Midbrain (tissue), 1 donor: ENCODE data around the gene TRMT61A.
"Not testable (repeated sequence)": the region's sequence is repeated elsewhere in the genome, so short reads cannot be mapped to it uniquely, and the experiment has no call there.

Source experiments
- DNase-seq: peaks from one replicate; lab custom pipeline; 2025; lab: John Stamatoyannopoulos, UW

Gene TRMT61A

DNA sequence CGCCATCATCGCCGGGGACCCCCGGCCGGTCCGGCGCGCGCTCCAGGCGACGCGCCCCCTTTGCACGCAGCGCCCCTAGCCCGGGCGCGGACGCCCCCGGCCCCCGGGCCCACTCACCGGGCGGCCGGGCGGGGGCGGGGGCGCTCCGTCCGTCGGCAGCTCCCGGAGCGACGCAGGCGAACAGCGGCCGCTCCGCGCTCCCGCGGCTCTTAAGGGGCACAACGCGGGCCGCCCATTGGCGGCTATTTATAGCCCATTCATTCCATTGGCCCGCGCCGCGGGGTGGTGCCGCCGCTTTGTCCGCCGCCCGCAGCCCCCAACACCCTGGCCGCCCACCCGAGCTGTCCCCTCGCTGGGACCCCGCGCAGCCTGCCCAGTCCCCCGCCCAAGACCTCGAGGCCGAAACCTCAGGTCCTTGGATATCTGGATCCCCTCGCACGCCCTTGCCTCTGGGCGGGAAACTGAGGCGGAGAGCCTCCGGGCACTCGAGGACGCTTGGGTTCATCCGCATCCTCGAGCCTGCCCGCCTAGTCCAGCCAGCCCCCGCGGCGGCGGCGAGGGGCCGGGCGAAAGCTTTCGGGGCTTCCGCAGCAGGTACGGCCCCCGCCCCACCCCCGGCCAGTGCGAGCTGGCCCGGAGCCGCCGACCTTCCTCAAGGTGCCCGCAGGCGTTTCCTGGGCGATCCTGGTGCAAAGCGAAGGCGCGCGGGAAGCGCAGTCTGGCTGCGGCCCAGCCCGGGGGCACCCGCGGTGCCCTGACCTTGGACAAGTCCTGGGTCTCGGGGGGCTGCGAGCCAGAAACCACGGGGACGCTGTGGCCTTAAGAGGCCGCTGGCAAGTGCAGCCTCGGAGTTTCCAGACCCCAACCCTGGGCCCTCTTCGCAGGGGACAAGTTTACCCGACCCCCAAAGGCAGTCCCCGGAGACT lies 6.1 kb upstream of the TRMT61A start, which contains the start of gene CKB:
Gene CKB, minus strand, starts transcription at position 182 of the 926 bp plus-strand sequence. CDS start 337 bp downstream, outside the sequence.
- DNase-seq: peak; percentile 89

DNA sequence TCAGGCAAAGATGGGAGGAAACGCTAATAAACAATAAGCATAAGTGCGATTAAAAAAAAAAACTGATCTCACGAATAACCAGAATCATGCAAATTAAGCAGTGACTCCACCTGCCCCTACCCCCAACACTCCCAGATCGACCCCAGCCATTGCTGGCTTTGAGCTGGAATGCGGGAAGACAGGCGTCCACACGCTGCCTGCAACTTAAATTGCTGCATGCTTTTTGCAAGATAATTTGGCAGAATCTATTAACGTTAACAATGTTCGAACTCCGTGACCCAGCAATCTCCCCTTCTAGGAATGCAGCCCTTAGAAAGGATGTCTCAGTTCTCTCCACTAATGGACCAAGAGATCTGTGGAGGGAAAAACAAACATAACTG lies 5.4 kb upstream of the TRMT61A start:
- no peak for DNase-seq

DNA sequence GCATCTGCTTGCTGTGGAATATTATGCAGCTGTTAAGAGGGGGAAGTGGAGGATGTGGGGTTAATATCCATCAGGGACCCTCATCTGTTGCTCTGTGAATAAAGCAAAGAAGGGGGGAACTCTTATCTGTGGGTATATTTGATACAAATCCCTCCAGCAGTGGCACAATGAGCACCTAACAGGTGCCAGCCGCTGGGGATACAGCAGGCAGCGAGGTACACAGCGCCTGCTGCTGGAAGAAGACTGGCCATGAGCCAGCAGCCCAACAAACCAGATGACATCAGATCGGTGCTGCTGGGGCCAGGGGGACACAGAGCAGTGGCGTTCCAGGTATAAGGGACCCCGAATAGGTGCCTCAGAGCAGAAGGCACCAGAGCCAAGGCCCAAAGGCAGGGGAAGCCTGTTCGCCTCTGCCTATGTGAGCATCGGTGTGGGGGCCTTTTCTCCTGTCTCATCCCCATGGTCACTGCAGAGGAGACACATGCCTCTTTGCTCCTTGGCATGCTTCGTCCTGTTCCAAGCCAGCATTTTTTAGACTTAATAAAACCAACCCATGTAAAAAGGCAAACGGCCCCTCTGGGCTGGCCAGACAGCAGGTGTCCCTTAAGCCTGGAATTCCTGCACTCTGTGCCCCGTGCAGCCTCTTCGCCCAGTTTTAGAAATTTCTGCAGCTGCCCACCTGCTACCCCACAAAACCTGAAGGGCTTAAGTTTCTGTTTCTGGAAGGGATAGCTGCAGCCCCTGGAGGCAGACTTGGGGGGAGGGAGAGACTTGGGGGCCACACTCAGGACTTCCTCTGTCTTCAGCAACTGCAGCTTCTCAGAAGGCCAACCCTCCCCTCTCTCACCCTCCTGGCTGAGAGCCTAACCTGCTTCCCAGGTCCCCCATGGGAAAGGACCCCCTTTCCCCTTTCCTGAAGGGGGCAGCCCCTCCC lies 4.7 kb upstream of the TRMT61A start:
- no peak for DNase-seq

GRCh38 chr14:103525430-103526246 lies 3.4 kb upstream of the TRMT61A start:
- DNase-seq: not testable (repeated sequence)

- DNase-seq: no peak
Observed at GRCh38 chr14:103526247-103526913, 2.6 kb upstream of the TRMT61A start.

- DNase-seq: no peak
Observed at GRCh38 chr14:103526914-103527248, 2.1 kb upstream of the TRMT61A start.

DNA sequence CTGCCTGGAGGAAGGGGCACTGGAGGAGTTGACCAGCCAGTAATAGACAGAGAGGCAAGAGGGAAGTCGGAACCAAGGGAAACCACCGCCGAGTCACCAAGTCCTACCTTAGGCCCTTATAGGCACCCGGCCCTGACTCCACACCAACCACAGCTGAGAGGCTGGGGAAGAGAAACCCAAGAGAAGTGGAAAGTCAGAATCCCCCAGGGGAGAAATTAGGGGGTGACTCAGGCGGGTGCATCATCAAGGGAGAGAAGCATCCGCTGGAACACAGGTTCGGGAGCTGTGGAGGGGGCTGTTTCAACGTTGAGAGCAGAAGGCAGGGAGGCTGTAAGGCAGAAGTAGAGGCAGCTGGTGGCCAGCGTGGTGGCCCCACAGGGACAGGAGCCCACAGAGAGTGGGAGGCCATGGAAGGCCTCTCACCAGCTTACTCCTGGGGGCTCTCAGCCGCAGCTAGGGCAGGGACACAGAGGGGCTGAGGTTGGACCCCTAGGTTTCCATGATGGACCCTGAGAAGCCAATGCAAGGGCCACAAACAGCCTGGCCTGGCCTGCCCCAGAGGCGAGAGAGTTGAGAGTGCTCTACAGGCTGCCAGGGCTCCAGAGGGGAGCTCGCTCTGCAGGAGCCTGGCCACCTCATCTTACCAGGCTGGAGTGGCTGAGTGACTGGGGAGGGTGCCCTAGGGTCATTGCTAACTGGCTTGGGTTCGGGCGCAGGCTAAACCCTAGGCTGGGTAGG lies 1.4 kb upstream of the TRMT61A start:
- no peak for DNase-seq

DNA sequence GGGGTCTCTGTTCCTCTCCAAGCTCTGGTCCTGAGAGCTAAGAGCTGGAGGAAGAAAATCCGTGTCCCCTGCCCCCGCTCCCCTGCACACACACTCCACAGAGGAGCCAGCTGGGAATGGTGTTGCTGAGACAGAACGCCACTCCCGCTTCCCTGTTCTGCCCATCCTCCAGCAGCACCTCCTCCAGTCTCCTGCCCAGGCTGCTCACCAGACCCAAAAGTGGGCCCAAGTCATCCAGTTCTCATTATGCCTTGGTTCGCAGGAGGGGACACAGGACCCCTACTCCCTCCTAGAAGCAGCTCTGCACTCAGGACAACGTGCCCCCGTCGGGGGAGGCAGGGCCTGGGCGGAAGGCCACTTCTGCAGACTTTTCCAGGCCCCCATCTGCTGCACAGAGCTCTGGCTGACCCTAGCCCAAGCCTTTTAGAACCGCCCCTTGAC lies 830 bp upstream of the TRMT61A start:
- no peak for DNase-seq

DNA sequence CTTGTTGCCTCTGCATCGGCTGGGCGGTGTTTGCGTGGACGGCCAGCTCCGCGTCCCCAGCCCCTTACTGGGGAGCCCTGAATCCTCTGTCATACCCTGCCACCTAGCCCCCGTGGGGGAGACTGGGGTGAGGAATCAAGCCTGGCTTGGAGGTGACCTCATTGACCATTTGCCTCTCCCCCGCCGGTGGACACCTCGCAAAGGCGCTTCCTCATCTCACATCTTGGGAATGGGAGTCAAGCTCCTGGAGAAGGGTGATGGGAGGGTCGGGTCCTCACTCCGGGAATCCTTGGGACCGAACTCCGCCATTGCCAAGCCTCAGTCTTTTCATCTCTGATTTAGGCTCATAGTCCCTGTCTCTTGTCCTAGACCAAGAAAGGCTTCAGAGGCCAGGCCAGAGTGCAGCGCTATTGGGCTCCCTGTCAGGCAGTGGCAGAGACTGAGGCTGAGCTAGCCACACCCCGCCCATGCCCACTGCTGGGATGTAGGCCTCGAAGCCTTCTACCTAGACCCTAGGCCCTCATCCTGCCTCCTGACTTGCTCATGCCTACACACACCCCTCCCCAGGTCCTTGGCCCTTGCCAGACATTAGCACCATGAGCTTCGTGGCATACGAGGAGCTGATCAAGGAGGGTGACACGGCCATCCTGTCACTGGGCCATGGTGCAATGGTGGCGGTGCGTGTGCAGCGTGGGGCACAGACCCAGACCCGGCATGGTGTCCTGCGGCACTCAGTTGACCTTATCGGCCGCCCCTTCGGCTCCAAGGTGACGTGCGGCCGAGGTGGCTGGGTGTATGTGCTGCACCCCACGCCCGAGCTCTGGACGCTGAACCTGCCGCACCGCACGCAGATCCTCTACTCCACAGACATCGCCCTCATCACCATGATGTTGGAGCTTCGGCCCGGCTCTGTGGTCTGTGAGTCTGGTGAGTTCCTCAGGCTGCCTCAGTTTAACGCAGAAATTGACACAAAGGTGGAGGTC lies 678 bp downstream of the TRMT61A start:
- DNase-seq: no peak

DNA sequence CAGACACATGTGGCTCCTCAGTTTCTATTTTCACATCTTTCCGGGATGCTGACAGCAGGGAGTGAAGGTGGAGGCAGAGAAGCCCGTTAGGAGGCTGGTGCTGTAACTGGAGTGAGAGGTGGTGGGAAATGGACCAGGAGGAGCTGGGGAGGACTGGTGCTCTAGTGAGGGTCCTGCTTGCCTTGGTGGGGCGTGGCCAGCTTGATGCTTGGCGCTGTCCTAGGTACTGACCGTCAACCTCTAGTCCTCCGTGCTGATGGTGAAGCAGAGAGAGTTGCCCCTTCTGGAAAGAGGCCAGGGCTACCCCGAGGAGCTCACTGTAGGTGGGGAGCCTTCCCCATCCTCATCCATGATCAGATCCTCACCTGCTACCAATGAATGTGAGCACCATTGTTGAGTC lies 1.4 kb downstream of the TRMT61A start:
- DNase-seq: no peak

GRCh38 chr14:103530831-103531230 lies 1.8 kb downstream of the TRMT61A start:
- DNase-seq: no peak

DNA sequence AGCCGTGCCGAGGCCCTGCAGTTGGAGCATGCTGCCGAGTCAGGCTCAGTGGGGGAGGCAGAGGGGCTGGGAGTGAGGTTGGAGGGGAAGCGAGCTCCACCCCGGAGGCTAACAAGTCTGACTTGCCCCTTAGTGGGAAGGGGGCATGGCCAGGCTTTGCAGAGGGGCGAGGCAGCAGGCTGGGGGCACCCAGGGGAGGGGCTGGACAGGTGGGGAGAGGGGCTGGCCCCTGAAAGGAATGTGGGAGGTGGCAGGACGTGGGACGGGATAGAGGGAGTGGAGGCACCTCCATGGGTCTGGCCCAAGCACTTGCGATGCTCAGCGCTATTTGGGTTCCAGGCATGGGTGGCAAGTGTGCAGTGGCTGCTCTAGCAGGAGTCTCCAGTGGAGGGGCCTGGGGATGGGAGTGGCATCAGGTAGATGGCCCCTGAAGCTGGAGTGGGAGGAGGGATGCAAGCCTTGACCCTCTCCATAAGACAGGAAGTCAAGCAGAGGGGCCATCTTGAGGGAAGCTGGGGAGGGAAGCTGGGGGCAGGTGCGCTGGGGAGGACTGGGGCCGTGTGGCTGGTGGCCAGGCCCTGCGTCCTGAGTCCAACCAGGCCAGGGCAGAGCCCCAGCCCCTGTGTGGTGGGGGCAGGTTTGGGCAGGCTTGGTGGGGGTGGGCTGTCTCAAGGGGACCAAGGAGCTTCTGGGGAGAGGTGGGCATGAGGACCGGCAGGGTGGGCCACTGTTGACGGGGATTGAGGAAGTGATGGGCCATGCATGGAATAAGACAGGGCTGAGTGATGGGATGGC lies 2.6 kb downstream of the TRMT61A start:
- no peak for DNase-seq

DNA sequence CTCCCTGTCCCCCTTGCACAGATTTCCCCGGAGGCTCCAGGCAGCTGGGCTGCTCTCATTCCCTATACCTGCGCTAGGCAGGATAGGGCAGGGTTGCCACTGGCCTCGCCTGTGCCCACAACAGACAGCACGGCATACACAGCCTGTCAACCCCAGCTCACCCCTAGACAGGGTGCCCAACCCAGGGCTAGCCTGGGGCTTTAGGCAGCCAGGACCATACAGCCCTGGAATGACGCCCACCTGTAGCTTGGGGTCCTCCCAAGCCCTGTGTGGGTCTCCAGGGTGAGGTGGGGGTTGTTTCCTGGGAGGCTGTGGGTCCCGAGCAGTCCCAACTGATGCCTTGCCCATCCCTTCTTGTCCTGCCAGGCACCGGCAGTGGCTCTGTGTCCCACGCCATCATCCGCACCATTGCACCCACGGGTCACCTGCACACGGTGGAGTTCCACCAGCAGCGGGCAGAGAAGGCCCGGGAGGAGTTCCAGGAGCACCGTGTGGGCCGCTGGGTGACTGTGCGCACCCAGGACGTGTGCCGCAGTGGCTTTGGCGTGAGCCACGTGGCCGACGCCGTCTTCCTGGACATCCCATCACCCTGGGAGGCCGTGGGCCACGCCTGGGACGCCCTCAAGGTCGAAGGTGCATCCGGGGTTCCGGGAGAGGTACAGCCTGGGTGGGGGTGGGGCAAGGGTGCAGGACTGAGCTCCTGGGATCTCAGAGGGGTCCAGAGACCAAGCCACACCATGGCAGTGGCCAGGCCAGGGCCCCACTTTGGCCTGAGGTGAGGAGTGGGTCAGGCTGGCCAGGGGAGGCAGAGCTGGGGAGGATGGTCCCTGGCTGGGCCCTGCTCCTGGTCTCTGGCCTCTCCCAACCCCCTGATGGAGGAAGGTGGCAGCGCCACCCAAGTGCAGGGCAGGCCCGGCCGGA lies 3.5 kb downstream of the TRMT61A start:
- no peak for DNase-seq

GRCh38 chr14:103533137-103533998 lies 4.4 kb downstream of the TRMT61A start:
- DNase-seq: no peak

GRCh38 chr14:103533999-103534575 lies 5.1 kb downstream of the TRMT61A start:
- no peak for DNase-seq

- no peak for DNase-seq
Observed at GRCh38 chr14:103534576-103535061, 5.6 kb downstream of the TRMT61A start.
